GM18867 (cell line): ENCODE measurements around the gene PTCH1.

Experiments used
- ATAC-seq: cut with Tn5 transposase; IDR thresholded peaks from one replicate; pipeline ENCODE4 v1.9.1; 2021; ENCODE audit warnings: mild to moderate bottlenecking, moderate library complexity; ENCODE audit not compliant: unreplicated experiment

PTCH1 gene

DNA sequence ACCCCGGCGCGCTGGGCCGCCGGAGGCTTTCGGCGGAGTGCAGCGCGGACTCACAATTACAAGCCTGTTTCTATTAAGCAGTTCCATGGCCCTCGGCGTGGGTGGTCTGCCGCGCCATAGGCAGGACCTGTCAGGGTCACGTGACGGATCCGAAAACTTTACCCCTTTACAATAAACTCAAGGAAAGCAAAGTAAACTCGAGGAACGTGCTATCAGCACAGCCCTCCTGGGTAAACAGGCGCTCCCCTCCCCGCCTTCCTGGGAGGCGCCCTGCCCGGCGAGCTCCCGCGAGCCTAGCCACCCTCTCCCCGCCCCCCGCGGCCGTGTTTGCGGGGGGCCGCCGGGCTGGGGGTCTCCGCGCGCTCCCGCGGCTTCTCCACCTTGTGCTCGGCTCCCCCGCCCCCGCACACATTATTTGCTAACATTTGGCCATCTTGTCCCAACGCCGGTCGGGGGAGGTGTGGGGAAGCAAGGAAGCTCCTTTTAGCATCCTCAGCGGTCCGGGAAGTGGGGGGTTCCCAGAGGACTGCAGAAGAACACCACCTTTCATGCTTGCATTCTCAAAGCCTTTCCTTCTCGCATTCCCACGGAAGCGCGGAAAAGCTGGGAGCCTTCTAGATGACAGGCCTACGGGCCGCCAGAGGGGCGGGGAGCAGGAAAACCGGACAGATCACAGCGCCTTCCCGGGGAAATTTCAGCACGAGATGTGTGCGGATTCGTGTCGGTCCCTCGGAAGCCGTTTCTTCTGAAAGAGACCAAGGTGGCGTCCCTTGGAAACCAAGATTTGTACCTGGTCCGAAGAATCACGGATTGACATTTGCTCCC lies at the start of gene PTCH1:
PTCH1 (minus strand) TSS at position 238 of the 825 bp plus-strand sequence.
- ATAC-seq: no peak

GRCh38 chr9:95565982-95566381 lies 49.2 kb upstream of the PTCH1 start:
- ATAC-seq: no peak

GRCh38 chr9:95561913-95562312 lies 45.1 kb upstream of the PTCH1 start:
- ATAC-seq: no peak

DNA sequence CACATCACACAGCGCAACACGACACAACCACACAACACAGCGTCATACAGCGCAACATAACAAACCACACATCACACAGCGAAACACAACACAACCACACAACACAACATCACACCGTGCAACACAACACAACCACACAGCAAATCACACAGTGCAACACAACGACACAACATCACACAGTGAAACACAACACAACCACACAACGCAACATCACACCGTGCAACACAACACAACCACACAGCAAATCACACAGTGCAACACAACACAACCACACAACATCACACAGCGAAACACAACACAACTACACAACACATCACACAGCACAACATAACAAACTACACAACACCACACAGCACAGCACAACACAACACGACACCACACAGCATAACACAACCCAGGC lies 40.4 kb upstream of the PTCH1 start:
- ATAC-seq: no peak

DNA sequence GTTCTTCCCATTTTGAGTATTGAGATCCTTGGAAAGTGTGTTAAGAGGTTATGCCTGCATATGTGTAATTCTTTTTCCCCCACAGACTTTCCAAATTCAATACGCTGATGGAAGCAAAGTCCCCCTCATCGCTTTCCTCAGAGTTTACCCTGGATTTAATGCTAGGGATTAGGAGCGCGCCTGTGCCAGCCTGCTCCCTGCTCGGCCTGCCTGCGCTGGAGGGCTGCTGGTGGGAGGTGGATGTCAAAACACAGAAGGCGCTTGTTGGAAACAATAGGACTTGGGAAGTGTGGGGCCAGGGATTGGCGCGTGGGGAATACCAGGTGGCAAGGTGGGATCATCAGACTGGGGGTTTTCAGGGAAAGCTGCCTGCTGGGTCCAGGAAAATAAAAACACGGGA lies 39.8 kb upstream of the PTCH1 start:
- no peak for ATAC-seq

DNA sequence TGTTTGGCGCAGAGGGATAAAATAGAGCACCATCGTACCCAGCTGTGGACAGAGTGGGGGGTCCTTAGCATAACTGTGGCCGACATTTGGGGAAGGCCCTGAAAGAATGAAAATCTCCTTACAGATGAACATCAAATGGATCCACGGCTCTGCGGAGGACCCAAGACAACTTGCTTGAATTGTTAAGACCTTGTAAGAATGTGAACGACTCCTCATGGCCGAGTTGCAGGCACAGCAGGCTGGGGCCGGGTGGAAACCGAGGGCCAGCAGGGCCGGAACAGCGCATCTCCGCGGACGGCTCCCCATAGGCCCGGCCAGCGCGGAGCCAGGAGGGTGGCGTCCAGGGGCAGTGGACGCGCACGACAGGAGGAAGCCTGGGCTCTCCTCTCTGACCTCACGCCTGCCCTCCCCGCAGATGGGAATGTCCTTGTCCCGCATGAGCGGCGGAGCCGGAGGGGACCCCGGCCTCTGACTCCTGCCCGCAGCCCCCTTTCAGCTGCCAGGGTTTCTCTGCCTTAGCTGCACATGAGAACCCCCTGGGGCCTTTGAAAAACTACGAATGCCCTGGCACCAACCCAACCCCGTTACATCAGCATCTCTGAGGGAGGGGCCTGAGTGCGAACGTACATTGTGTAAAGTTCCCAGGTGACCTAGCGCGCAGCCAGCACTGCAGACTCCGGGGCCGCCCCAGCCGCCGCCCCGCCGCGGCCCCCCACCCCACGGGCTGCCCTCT lies 36.2 kb upstream of the PTCH1 start:
- ATAC-seq: no peak

GRCh38 chr9:95552255-95552654 lies 35.5 kb upstream of the PTCH1 start:
- ATAC-seq: no peak

DNA sequence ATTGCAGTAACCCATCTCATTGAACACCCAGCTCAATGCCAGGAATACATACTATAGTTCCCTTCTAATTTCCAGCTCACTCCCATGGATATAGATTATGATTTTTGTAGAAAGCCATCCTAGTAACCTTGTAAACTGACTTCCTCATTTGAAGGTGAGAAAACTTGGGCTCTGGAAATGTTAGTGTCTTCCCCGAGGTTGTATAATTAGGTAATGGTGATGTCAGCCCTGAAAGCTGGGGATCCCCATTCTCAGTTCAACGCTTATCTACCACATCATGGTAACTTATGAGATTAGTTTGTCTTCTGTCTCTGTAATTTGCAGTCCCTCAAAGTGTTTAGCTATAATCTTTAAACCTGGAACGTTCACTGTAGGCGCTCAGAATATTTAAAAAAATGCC lies 34.6 kb upstream of the PTCH1 start:
- no peak for ATAC-seq

DNA sequence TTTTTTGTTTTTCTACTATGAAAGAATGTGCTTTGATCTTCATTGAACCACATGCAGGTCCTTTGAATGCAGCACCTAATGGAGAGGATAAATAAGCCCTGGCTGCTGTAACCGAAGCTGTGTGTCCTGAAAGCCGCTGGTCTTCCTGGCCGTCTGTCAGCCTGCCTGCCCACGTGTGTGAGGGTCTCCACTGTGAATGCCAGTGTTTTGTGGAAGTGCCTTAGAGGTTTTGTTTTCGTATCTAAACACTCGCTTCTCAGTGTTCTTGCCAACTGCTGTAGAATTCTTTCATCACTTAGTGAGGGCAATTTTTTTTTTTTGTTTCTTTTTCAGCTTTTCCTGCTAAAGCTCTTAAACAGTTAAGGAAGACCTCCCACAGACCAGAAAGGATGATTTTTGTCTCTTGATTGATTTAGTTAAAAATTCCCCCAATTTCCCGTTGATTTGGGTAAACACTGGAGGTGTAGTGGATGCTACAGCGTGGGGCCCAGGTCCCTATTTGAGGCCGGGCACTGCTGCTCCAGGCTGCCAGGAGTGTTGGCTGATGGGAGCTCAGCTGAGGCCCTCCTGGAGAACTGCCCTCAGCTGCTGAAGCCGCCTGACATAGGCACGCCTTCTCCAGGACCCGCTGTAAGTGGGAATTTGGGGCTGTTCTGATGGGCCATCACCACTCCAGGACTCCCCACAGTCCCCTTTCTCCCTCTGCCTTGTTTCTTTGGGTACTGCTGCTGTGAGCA lies 29.2 kb upstream of the PTCH1 start:
- ATAC-seq: no peak

DNA sequence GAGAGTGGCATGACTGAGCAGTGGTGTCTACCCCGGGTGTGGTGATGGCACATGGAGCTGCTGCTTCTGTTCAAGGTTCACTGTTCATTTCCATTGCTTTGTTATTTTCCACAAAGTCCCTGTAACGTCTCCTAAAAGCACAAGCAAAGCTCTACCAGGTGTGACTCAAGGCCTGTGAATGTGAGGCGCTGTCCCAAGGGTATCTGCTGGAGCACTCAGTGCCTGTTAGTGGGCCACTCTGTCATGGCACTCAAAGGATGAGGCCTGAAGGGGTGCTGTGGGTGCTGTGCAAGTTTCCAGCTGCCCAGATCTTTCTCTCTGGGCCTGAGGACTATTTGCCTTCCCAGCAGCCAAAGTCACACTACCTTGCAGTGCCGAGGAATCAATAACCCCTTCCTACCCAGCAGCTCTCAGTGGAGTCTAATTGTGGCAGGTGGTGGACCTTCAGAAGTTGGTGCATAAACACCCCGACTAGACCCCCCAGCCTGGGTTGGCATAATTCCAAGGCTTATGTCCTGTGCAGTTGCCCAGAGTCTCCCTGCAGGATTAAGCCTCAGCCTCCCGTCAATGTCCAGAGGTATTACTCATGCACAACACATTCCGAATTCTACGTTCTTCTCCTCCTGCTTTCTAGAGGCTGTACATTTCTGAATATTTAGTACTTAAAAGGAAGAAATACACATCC lies 17.4 kb upstream of the PTCH1 start:
- ATAC-seq: no peak

GRCh38 chr9:95529910-95530309 lies 13.1 kb upstream of the PTCH1 start:
- ATAC-seq: no peak

GRCh38 chr9:95528908-95529502 lies 12.2 kb upstream of the PTCH1 start:
- no peak for ATAC-seq

GRCh38 chr9:95522871-95523370 lies 6.2 kb upstream of the PTCH1 start:
- no peak for ATAC-seq

DNA sequence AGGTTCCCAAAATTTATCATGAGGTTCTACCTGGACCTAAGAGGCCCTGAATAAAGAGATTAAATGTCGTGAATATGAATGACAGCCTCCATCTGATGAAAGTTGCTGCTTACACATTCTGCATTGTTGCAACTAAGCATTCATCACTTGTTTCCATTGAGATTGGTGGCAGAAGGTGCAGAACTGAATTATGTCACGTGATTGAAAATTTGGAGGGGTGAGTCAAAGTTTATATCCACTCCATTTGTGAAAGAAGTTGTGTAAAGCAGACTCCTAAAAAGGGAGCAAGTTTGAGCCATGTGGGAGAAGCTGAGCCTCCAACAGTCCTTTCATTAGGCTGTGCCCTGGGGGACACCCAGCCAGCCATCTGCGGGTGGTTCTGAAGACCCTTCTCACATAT lies 4.9 kb upstream of the PTCH1 start:
- ATAC-seq: no peak

DNA sequence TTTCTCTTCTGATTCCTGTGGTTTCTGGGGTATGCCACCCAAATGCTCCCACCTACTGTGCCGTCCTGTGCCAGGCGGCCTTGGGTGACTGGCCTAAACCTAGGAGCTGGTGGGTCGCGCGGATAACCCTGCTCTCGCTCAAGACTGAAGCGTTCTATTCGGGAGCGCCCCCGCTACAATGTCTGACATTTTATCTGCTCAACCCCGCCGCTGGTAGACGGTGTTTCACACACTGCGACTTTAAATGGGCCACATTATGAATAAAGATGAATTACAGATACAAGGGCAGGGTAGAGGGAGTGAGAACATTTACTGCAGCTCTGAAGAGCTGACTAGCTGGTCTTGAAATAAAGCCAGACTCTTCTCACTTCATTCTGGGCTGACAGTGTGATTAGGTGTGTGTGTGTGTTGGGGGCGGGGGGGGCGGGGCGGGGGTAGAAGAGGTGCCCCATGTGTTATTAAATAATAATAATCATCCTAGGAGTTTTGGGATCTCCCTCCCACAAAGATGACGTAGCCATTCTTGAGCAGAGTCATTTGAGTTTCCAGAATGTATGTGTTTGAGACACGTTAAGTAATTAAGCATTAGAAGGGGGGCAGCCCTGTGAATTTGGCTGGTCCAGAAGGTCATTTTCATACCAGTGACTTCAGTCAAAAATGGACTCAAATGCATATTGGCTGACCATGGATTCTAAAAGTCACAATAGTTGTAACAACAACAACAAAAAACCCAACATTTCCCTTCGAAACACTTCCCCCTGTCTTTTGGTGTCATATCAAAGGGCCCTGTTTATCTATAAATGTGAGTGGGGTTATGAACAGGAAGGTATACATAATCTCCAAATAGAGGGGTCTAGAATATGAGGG lies 1.0 kb upstream of the PTCH1 start:
- no peak for ATAC-seq

DNA sequence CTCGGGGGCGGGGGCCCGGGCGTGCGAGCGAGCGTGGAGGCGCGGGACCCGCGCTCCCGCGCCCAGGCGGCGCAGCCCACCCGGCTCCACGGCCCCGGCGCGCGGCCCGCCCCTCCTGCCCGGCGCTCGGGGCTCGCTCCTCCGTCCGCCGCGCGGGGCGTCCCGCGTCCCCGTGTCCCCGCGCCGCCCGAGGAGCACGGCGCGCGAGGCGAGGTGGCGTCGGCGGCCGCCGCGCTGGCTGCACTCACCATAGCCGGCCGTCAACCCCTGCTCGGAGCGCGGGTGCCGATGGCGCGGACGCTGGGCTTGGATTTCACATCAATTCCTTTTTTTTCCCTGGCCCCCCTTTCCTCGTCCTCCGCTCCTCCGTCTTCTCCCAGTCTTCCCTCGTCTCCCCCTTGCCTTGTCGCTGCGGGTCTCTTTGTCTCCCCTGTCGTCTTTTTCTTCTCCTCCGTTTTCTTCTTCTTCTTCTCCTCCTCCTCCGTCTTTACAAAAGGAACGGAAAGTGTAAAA lies 494 bp downstream of the PTCH1 start:
- no peak for ATAC-seq

GRCh38 chr9:95515272-95516113 lies 1.3 kb downstream of the PTCH1 start:
- no peak for ATAC-seq

- no peak for ATAC-seq
Observed at GRCh38 chr9:95514342-95514741, 2.4 kb downstream of the PTCH1 start.
